IMR-90 (cell line): Measurements from ENCODE around the gene IGF1R. TPM values are rescaled to one million over a fixed set of nuclear protein-coding genes. Genes with fewer than 3 reads are reported as not detected.
A peak's percentile ranks its signal among the peaks of the same experiment; 100 is the strongest.

Experiments
- ATAC-seq: fragments of 200-7000 bp; cut with Tn5 transposase; 2 replicates; pipeline ENCODE4 v1.9.1; 2020; ENCODE audit warnings: low read depth, mild to moderate bottlenecking, moderate library complexity
- BruUV-seq: library from RNA; stranded (reverse); fragments of 400-500 nt; replicated peaks from 2 replicates; lab custom pipeline; 2021; lab: Mats Ljungman, UMichigan
- CTCF ChIA-PET: fragments of 300-600 bp; formaldehyde crosslinking; extraction: SDS; loops from one replicate; lab custom pipeline; 2021; ENCODE audit warnings: antibody characterized with exemption; lab: Yijun Ruan, JAX
- POLR2A ChIA-PET: fragments of 300-600 bp; sonication (Branson Sonifier 250); formaldehyde crosslinking; loops from one replicate; lab custom pipeline; 2022; ENCODE audit warnings: antibody characterized with exemption; ENCODE audit not compliant: unreplicated experiment; lab: Charles Lee
- DNase-seq: peaks from one replicate; pipeline ENCODE4 v3.0.0; 2013
- H2AFZ ChIP-seq: replicated peaks from 2 replicates; pipeline ENCODE3; 2013; ENCODE audit warnings: low read length, mild to moderate bottlenecking; ENCODE audit not compliant: poor library complexity
- H2AK5ac ChIP-seq: 2 replicates; pipeline ENCODE4 v1.6.1; 2013; ENCODE audit warnings: low read depth, low read length, inconsistent platforms
- H2AK9ac ChIP-seq: replicated peaks from 2 replicates; pipeline ENCODE3; 2013; ENCODE audit warnings: mild to moderate bottlenecking, low read depth, low read length, moderate library complexity; ENCODE audit not compliant: poor library complexity
- H2BK120ac ChIP-seq: 2 replicates; pipeline ENCODE4 v1.6.1; 2013; ENCODE audit warnings: low read depth, low read length, inconsistent platforms
- H2BK15ac ChIP-seq: 3 replicates; pipeline ENCODE4 v1.6.1; 2013; ENCODE audit warnings: low read depth, low read length, inconsistent platforms
- H2BK20ac ChIP-seq: 2 replicates; pipeline ENCODE4 v1.6.1; 2013; ENCODE audit warnings: low read depth, mild to moderate bottlenecking, inconsistent platforms, low read length, moderate library complexity
- H2BK5ac ChIP-seq: 2 replicates; pipeline ENCODE4 v1.6.1; 2013; ENCODE audit warnings: mild to moderate bottlenecking, low read depth, low read length, inconsistent platforms; ENCODE audit not compliant: poor library complexity, severe bottlenecking
- H3K14ac ChIP-seq: replicated peaks from 2 replicates; pipeline ENCODE4 v1.6.1; 2013; ENCODE audit warnings: low read depth, low read length, inconsistent platforms
- H3K18ac ChIP-seq: 2 replicates; pipeline ENCODE4 v1.6.1; 2013; ENCODE audit warnings: low read depth, low read length, control low read depth
- H3K23ac ChIP-seq: 2 replicates; pipeline ENCODE4 v1.6.1; 2013; ENCODE audit warnings: low read depth, low read length, inconsistent platforms
- H3K27ac ChIP-seq: 2 replicates; pipeline ENCODE4 v1.5.1; 2013; ENCODE audit warnings: mild to moderate bottlenecking, control low read depth, low read length; ENCODE audit not compliant: insufficient read depth
- H3K27me3 ChIP-seq: 2 replicates; pipeline ENCODE4 v1.6.1; 2013; ENCODE audit warnings: low read length; ENCODE audit not compliant: control insufficient read depth, insufficient read depth
- H3K36me3 ChIP-seq: 2 replicates; pipeline ENCODE4 v1.6.1; 2013; ENCODE audit warnings: low read length, mixed read lengths; ENCODE audit not compliant: control insufficient read depth, insufficient read depth
- H3K4ac ChIP-seq: 2 replicates; pipeline ENCODE4 v1.6.1; 2013; ENCODE audit warnings: low read depth, low read length, inconsistent platforms
- H3K4me1 ChIP-seq: 2 replicates; pipeline ENCODE4 v1.6.1; 2013; ENCODE audit warnings: low read length, mixed read lengths; ENCODE audit not compliant: control insufficient read depth, insufficient read depth
- H3K4me2 ChIP-seq: 2 replicates; pipeline ENCODE4 v1.6.1; 2013; ENCODE audit warnings: low read depth, mild to moderate bottlenecking, control low read depth, low read length, moderate library complexity
- H3K4me3 ChIP-seq: 2 replicates; pipeline ENCODE4 v1.5.1; 2013; ENCODE audit warnings: low read depth, mild to moderate bottlenecking, control low read depth, low read length, moderate library complexity; ENCODE audit not compliant: insufficient read depth
- H3K56ac ChIP-seq: 2 replicates; pipeline ENCODE4 v1.6.1; 2013; ENCODE audit warnings: low read length, inconsistent platforms; ENCODE audit not compliant: insufficient read depth; ENCODE audit errors: extremely low read depth
- H3K79me1 ChIP-seq, 2 experiments: 2 replicates each; pipeline ENCODE4 v1.6.1; 2013; ENCODE audit warnings: low read length in 2 of 2, inconsistent platforms in 1 of 2, low read depth in 1 of 2
- H3K9ac ChIP-seq: 2 replicates; pipeline ENCODE4 v1.6.1; 2013; ENCODE audit warnings: low read depth, low read length, control low read depth
- H3K9me1 ChIP-seq: 2 replicates; pipeline ENCODE4 v1.6.1; 2013; ENCODE audit warnings: low read length, inconsistent platforms; ENCODE audit not compliant: insufficient read depth
- H3K9me3 ChIP-seq: 2 replicates; pipeline ENCODE4 v1.6.1; 2013; ENCODE audit warnings: low read length; ENCODE audit not compliant: control insufficient read depth, insufficient read depth
- H4K20me1 ChIP-seq: 2 replicates; pipeline ENCODE4 v1.6.1; 2013; ENCODE audit warnings: low read length, inconsistent platforms; ENCODE audit not compliant: insufficient read depth
- H4K5ac ChIP-seq: 2 replicates; pipeline ENCODE4 v1.6.1; 2013; ENCODE audit warnings: mild to moderate bottlenecking, low read depth, low read length, control low read depth
- H4K8ac ChIP-seq, 2 experiments: 2 replicates each; pipeline ENCODE4 v1.6.1; 2013; ENCODE audit warnings: low read depth in 2 of 2, low read length in 2 of 2, control low read depth in 1 of 2, inconsistent platforms in 1 of 2
- H4K91ac ChIP-seq: 2 replicates; pipeline ENCODE4 v1.6.1; 2013; ENCODE audit warnings: low read depth, low read length, inconsistent platforms; ENCODE audit not compliant: insufficient read depth
- CTCF ChIP-seq: conservative IDR thresholded peaks from 2 replicates; pipeline ENCODE4 v1.5.1; 2012; ENCODE audit warnings: mild to moderate bottlenecking, low read depth, low read length, improper control_type of control experiment
- ELK1 ChIP-seq: fragments of 150-350 bp; IDR thresholded peaks from 2 replicates; pipeline ENCODE4 v1.6.1; 2016; ENCODE audit warnings: low read depth, mild to moderate bottlenecking, low read length, moderate library complexity, borderline replicate concordance
- RAD21 ChIP-seq: IDR thresholded peaks from 2 replicates; pipeline ENCODE4 v1.6.1; 2012; ENCODE audit warnings: low read length, improper control_type of control experiment
- SMC3 ChIP-seq: fragments of 150-350 bp; IDR thresholded peaks from 2 replicates; pipeline ENCODE4 v1.6.1; 2016; ENCODE audit warnings: low read depth, mild to moderate bottlenecking, antibody characterized with exemption, low read length, moderate library complexity
- WGBS, 2 experiments: methylation state at CpG; one replicate each; pipeline versions ENCODE4 v1.1.5 to v1.1.7; 2013; ENCODE audit warnings: missing lambda C conversion rate in 2 of 2; ENCODE audit not compliant: insufficient read length in 1 of 2; ENCODE audit errors: extremely low coverage in 2 of 2; 5-methylcytosine and 5-hydroxymethylcytosine counted together
- dilution Hi-C: fragments of 300-500 bp; cut with HindIII; formaldehyde crosslinking; loops from one replicate; pipeline ENCODE4 v1.14.3; 2018; ENCODE audit warnings: low sequenced_read_pairs; ENCODE audit not compliant: unreplicated experiment
- in situ Hi-C: fragments of 300-500 bp; cut with MboI; formaldehyde crosslinking; loops from 3 replicates; pipeline ENCODE4 v1.14.3; 2019; ENCODE audit warnings: low sequenced_read_pairs, inconsistent platforms, mixed read lengths
- intact Hi-C: fragments of 100-400 bp; cut with micrococcal nuclease; formaldehyde crosslinking; loops from 2 replicates; pipeline ENCODE4 v1.10.0; 2022
- polyA plus RNA-seq, 3 experiments: library from polyadenylated mRNA; depleted of rRNA; stranded (reverse); fragments of >200 nt; gene quantifications; 2 replicates each; pipeline ENCODE4 v1.2.3, GENCODE V29; 2012; ENCODE audit warnings: low replicate concordance in 1 of 3
- total RNA-seq: library from RNA; depleted of rRNA; stranded (reverse); fragments of >200 nt; gene quantifications from 2 replicates; pipeline ENCODE4 v1.2.3, GENCODE V29; 2012

IGF1R gene
- total and polyA plus RNA-seq, 2 of the 4 experiments (the other 2 are of a cell fraction) = 24.0 to 24.9 TPM

- in situ Hi-C loops (loop anchor here (10.0 kb wide), 1 partner anchor 416 kb away; no protein-coding TSS in a partner anchor), dilution Hi-C loops (no loop called here), intact Hi-C loops (loop anchor here (1.0 kb wide), 1 partner anchor 217 kb away; no protein-coding TSS in a partner anchor)
- Histone ChIP-seq H3K36me3 (peaks cover 3% of the 10 kb centered on the region), H3K23ac (no peak overlapping the region), H3K9ac (no peak overlapping the region), H3K56ac (no peak overlapping the region), H4K8ac (peak overlapping the region in 1 of 2 experiments; percentile 25; a peak in 1 of 4 replicates), H3K9me1 (peaks cover 28% of the 10 kb centered on the region), H2AK5ac (no peak overlapping the region), H3K18ac (no peak overlapping the region), H4K91ac (no peak overlapping the region), H2BK15ac (no peak overlapping the region), H3K9me3 (no peaks in the 10 kb centered on the region), H2AK9ac (no peak overlapping the region), H3K4ac (no peak overlapping the region), H3K4me2 (no peak overlapping the region), H3K27me3 (no peaks in the 10 kb centered on the region), H3K14ac (no peak overlapping the region), H4K5ac (no peak overlapping the region), H3K27ac (no peak overlapping the region), H3K79me1 (peaks cover 9 to 84% of the 10 kb centered on the region in 2 experiments), H3K4me3 (no peak overlapping the region), H4K20me1 (peaks cover 99% of the 10 kb centered on the region), H2BK5ac (no peak overlapping the region), H3K4me1 (peaks cover 20% of the 10 kb centered on the region), H2AFZ (no peak overlapping the region), H2BK20ac (no peak overlapping the region), H2BK120ac (no peak overlapping the region)
- ChIA-PET POLR2A (no interaction called here), CTCF (interaction anchor here (0.6 to 1.6 kb wide), 13 partner anchors 9 to 1233 kb away, joined by 3 to 6 read pairs (median 4); no protein-coding TSS in a partner anchor)
- peak; percentile 84 for ATAC-seq
- TF ChIP-seq RAD21 (peak; percentile 64), CTCF (peak; percentile 74), SMC3 (peak; percentile 50), ELK1 (no peak)
- no TSS peak for BruUV-seq
- DNase-seq = peak; percentile 60
- 0% methylated on average over 1 of the region's 7 CpGs; no CpG with 5 or more reads in 1 of the 2 experiments for WGBS, 2 experiments
Observed at GRCh38 chr15:98658831-98659699, 10.7 kb downstream of the IGF1R start.
